Esophagus squamous epithelium (tissue), 5 donors: ENCODE measurements around the gene PRMT1. TPM values are rescaled to one million over a fixed set of nuclear protein-coding genes. Genes with fewer than 3 reads are reported as not detected.
A peak's percentile ranks its signal among the peaks of the same experiment; 100 is the strongest.

Source experiments
- DNase-seq: peaks from one replicate; lab custom pipeline; 2025; lab: John Stamatoyannopoulos, UW
- H3K27ac ChIP-seq, 4 donors: fragments of 200-600 bp; sonication (generic); one replicate each; pipeline ENCODE4 v1.5.1; 2016 to 2019; ENCODE audit warnings: mild to moderate bottlenecking in 1 of 4
- H3K27me3 ChIP-seq, 4 donors: fragments of 200-600 bp; sonication (generic); 1 replicate in 3 of 4; 2 replicates in 1 of 4; pipeline versions ENCODE4 v1.5.1 to v1.6.0; 2017 to 2021; ENCODE audit warnings: antibody characterized with exemption in 1 of 4
- H3K36me3 ChIP-seq, 3 donors: fragments of 200-600 bp; sonication (generic); one replicate each; pipeline ENCODE4 v1.5.1; 2016 to 2019
- H3K4me1 ChIP-seq, 3 donors: fragments of 200-600 bp; sonication (generic); one replicate each; pipeline ENCODE4 v1.5.1; 2017 to 2019
- H3K4me3 ChIP-seq, 4 donors: fragments of 200-600 bp; sonication (generic); 1 replicate in 3 of 4; 2 replicates in 1 of 4; pipeline ENCODE4 v1.5.1; 2016 to 2019; ENCODE audit warnings: mild to moderate bottlenecking in 2 of 4, moderate library complexity in 1 of 4
- H3K9me3 ChIP-seq, 3 donors: fragments of 200-600 bp; sonication (generic); one replicate each; pipeline ENCODE4 v1.5.1; 2016 to 2019
- POLR2A ChIP-seq, 4 donors: fragments of 450-650 bp; IDR thresholded peaks; one replicate each; pipeline ENCODE4 v1.6.1; 2017; ENCODE audit warnings: antibody characterized with exemption in 4 of 4, mild to moderate bottlenecking in 4 of 4, moderate library complexity in 3 of 4
- whole genome bisulfite sequencing, 2 donors: methylation state at CpG; one replicate each; pipeline ENCODE4 v1.1.5; 2018; 5-methylcytosine and 5-hydroxymethylcytosine counted together
- intact Hi-C: fragments of 100-400 bp; cut with DNase I; formaldehyde crosslinking; loops from one replicate; pipeline ENCODE4 v1.15.0; 2022
- total RNA-seq, 4 donors: library from RNA; depleted of rRNA; stranded (reverse); fragments of >200 nt; gene quantifications; one replicate each; pipeline ENCODE4 v1.1.0, GENCODE V29; 2016
- TF ChIP-seq, protein P1 (sequence below), 6 experiments: fragments of 450-650 bp in 4 of 6; fragments of 200-600 bp in 2 of 6; sonication (generic) in 2 of 6; IDR thresholded peaks; one replicate each; pipeline ENCODE4 v1.5.1; 2016 to 2019; ENCODE audit warnings: antibody characterized with exemption in 6 of 6, mild to moderate bottlenecking in 4 of 6, moderate library complexity in 4 of 6
- donor health status: DM: yes; HTN: yes; CAD: no.

The PRMT1 gene
- total RNA-seq, 4 donors from 2014 or later: 86.1 to 206 (median 182) TPM

DNA sequence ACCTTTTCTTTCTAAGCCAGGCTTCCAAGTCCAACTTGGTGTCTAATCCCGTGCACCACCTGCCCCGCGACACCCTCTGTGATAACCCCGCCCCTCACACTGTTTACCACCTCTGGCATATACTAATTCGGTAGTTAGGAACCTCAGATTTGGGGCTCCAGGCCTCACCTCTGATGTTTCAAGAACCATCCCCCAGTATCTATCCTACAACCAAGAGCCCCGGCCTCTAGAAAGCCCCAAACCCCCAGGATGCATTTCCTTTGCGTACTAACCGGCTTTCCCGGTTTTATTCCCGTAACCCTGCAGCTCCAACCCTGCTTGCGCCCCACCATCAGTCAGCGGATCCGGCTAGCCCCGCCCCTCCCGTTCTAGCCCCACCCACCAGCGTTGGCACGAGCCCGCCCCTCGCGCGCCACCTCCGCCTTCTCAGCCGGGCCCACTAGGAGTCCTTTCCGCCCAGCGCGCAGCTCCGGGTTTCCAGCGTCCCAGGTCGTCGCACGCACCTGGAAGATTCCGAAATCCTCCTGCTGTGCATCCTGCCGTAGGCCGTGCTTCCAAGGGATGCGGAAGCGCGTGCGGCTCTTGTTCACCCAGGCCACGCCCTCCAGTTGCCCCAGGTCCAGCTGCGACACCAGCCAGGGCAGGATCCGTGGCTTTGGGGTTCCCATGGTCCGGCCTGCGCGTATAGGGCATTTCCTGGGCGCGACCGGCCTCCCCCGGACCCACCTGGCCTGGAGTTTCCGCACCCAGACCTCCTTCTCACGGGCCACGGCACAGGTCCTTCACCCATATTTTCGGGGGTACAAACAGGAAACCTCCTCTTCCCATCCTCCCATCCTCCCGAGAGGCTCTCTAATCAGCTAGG, 12.7 kb upstream of the PRMT1 start:
- peaks cover 16 to 60% (median 19%) of the 10 kb centered on the region in 3 donors for H3K4me1 ChIP-seq
- intact Hi-C loops: no loop called here
- H3K36me3 ChIP-seq: peaks cover 10 to 45% (median 28%) of the 10 kb centered on the region in 3 donors
- peak in 2 of 4 donors; percentile 19 to 77 for TF ChIP-seq POLR2A (IDR thresholded peaks at IDR 0.05)
- TF ChIP-seq, protein P1, sequence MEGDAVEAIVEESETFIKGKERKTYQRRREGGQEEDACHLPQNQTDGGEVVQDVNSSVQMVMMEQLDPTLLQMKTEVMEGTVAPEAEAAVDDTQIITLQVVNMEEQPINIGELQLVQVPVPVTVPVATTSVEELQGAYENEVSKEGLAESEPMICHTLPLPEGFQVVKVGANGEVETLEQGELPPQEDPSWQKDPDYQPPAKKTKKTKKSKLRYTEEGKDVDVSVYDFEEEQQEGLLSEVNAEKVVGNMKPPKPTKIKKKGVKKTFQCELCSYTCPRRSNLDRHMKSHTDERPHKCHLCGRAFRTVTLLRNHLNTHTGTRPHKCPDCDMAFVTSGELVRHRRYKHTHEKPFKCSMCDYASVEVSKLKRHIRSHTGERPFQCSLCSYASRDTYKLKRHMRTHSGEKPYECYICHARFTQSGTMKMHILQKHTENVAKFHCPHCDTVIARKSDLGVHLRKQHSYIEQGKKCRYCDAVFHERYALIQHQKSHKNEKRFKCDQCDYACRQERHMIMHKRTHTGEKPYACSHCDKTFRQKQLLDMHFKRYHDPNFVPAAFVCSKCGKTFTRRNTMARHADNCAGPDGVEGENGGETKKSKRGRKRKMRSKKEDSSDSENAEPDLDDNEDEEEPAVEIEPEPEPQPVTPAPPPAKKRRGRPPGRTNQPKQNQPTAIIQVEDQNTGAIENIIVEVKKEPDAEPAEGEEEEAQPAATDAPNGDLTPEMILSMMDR (IDR thresholded peaks at IDR 0.05): peak in 4 of 6 experiments; percentile 26 to 45 (median 34)
- peak; percentile 52 for DNase-seq
- no peaks in the 10 kb centered on the region for H3K9me3 ChIP-seq
- H3K27ac ChIP-seq: peak overlapping the region; percentile 84 to 98 (median 96)
- H3K4me3 ChIP-seq: peak overlapping the region; percentile 67 to 90 (median 74)
- no peaks in the 10 kb centered on the region for H3K27me3 ChIP-seq
- WGBS, 2 donors: 0% methylated on average over 20 to 27 of the region's 53 CpGs

DNA sequence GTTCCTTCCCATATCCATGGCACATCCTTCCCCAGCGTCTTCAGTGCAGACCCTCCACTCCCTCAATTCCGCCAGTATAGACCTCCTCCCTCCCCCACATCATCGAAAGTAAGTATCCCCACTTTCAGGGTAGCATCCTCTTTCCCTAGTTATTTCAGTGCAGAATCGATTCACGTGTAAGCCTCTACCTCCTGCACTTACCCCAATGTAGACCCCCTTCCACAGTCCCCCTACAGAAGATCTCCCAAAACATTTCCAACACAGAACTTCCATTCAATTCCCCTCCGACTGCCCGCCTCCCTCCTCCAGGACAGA, 12.1 kb upstream of the PRMT1 start:
- Histone ChIP-seq H3K27me3 (no peaks in the 10 kb centered on the region), H3K9me3 (no peaks in the 10 kb centered on the region), H3K27ac (peak overlapping the region; percentile 84 to 98 (median 96)), H3K4me3 (peak overlapping the region; percentile 67 to 90 (median 74)), H3K4me1 (peaks cover 16 to 55% (median 19%) of the 10 kb centered on the region in 3 donors), H3K36me3 (peaks cover 10 to 43% (median 28%) of the 10 kb centered on the region in 3 donors)
- DNase-seq: no peak
- no peak for TF ChIP-seq POLR2A (IDR thresholded peaks at IDR 0.05)
- TF ChIP-seq, protein P1 (IDR thresholded peaks at IDR 0.05): no peak
- WGBS, 2 donors: 1% methylated on average over 7 of the region's 7 CpGs
- intact Hi-C loops: no loop called here

DNA sequence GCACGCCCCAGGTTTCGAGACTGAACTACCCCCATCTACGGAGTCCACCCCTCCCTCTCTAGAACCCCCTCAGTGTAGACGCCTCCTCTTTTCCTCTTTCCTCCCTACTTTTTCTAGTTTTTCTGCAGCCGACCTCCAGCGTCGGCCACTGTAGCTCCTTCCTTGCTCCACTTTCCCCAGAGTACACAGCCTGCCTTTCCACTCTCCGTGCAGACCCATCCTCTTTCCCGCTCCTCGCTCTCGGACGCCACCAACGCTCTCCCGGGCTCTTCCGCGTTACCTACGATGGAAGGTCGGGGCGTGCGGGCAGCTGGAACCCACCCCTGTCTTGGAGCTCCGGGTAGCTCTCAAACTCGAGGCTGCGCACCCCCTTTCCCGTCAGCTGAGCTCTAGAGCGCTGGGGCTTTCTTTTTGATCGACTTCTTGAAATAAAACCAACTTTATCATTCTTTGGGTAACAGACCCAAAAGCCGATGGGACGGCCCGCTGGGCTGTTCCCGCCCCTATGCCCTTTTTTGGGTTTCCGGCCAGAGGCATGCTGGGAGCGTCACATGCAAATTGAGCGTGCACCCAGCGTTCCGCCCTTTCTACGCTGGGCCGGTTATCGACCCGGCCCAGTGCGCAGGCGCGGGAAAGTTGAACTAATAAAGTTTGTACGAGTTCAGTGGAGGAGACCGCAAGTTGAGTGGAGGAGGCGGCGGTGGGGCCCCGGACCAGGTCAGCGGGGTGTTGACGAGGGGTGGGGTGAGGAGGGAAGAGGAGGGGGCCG, 11.5 kb upstream of the PRMT1 start, which contains the start of the genes BCL2L12 and IRF3:
BCL2L12 (plus strand) TSS at position 583 of the 769 bp plus-strand sequence. CDS start 760 bp downstream, outside the sequence.
IRF3 (minus strand) TSS at position 507 of the 769 bp plus-strand sequence. CDS start 1,019 bp downstream, outside the sequence.
- peaks cover 16 to 50% (median 19%) of the 10 kb centered on the region in 3 donors for H3K4me1 ChIP-seq
- peak within 1 kb of the TSS; percentile 84 to 98 (median 96) for H3K27ac ChIP-seq
- 0% methylated on average over 23 to 26 of the region's 50 CpGs for WGBS, 2 donors
- peak within 1 kb of the TSS; percentile 67 to 90 (median 74) for H3K4me3 ChIP-seq
- peak; percentile 78 for DNase-seq
- intact Hi-C loops: no loop called here
- H3K9me3 ChIP-seq: no peaks in the 10 kb centered on the region
- no peaks in the 10 kb centered on the region for H3K27me3 ChIP-seq
- peak in 3 of 4 donors; percentile 54 to 85 (median 68) for TF ChIP-seq POLR2A (IDR thresholded peaks at IDR 0.05)
- TF ChIP-seq, protein P1 (IDR thresholded peaks at IDR 0.05): peak in 2 of 6 experiments; percentile 2 to 50
- peaks cover 10 to 43% (median 23%) of the 10 kb centered on the region in 3 donors for H3K36me3 ChIP-seq

DNA sequence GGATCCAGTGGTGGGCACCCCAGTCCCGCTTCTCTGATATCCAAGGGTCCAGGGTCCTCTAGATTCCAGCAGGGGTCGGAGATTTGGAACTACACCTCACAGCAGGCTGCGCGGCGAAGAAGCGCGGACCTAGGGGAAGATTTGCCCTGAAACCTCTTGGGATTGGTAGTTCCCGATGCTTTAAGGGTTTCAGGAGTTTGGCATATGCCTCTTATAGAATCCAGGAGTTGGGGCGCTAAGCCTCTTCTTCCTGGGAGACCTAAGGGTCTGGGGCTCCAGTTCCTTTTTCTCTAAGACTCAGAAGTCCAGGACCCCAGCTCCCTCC, 11.0 kb upstream of the PRMT1 start:
- DNase-seq: no peak
- Histone ChIP-seq H3K36me3 (peaks cover 10 to 38% (median 17%) of the 10 kb centered on the region in 3 donors), H3K9me3 (no peaks in the 10 kb centered on the region), H3K27ac (peak overlapping the region; percentile 84 to 98 (median 96)), H3K4me3 (peak overlapping the region; percentile 67 to 90 (median 74)), H3K4me1 (peaks cover 16 to 45% (median 19%) of the 10 kb centered on the region in 3 donors), H3K27me3 (no peaks in the 10 kb centered on the region)
- WGBS, 2 donors: 0 to 4% methylated on average over 3 to 9 of the region's 9 CpGs
- intact Hi-C loops: no loop called here
- TF ChIP-seq, protein P1 (IDR thresholded peaks at IDR 0.05): no peak
- TF ChIP-seq POLR2A (IDR thresholded peaks at IDR 0.05): no peak
